WTC11 (cell line): Measurements from ENCODE around the gene PARVB. TPM values are rescaled to one million over a fixed set of nuclear protein-coding genes. Genes with fewer than 3 reads are reported as not detected.
A peak's percentile ranks its signal among the peaks of the same experiment; 100 is the strongest.

ENCODE experiments used
- ATAC-seq: fragments of 200-7000 bp; cut with Tn5 transposase; 2 replicates; pipeline ENCODE4 v1.10.0; 2021; ENCODE audit warnings: mild to moderate bottlenecking, moderate library complexity
- CTCF ChIA-PET: fragments of 300-600 bp; sonication (Branson Sonifier 250); formaldehyde crosslinking; loops from one replicate; lab custom pipeline; 2021; ENCODE audit warnings: antibody characterized with exemption; lab: Charles Lee
- POLR2A ChIA-PET: fragments of 350-600 bp; sonication (Branson Sonifier 250); formaldehyde crosslinking; loops from one replicate; lab custom pipeline; 2021; ENCODE audit warnings: antibody characterized with exemption; lab: Charles Lee
- DNase-seq: peaks from one replicate; pipeline ENCODE4 v3.0.0; 2021; ENCODE audit warnings: low spot score
- H3K27ac Mint-ChIP-seq: 2 replicates; pipeline ENCODE4 v1.8.0; 2021; ENCODE audit warnings: mixed read lengths
- H3K27me3 Mint-ChIP-seq: 2 replicates; pipeline ENCODE4 v1.8.0; 2021; ENCODE audit warnings: low read depth, mild to moderate bottlenecking, moderate library complexity, mixed read lengths
- H3K36me3 Mint-ChIP-seq: 2 replicates; pipeline ENCODE4 v1.8.0; 2021; ENCODE audit warnings: mixed read lengths
- H3K4me1 Mint-ChIP-seq: 2 replicates; pipeline ENCODE4 v1.8.0; 2022; ENCODE audit warnings: mixed read lengths
- H3K4me3 Mint-ChIP-seq: 2 replicates; pipeline ENCODE4 v1.8.0; 2021; ENCODE audit warnings: mild to moderate bottlenecking, moderate library complexity, mixed read lengths
- H3K9me3 Mint-ChIP-seq: 2 replicates; pipeline ENCODE4 v1.8.0; 2021; ENCODE audit warnings: mixed read lengths
- ATF1 ChIP-seq: sonication (generic); formaldehyde crosslinking; IDR thresholded peaks from 2 replicates; pipeline ENCODE4 v1.8.1; 2023; ENCODE audit warnings: mild to moderate bottlenecking, moderate library complexity, missing genetic modification reagents
- ATF2 ChIP-seq: sonication (generic); formaldehyde crosslinking; IDR thresholded peaks from 2 replicates; pipeline ENCODE4 v1.8.1; 2022; ENCODE audit warnings: low read depth, missing genetic modification reagents, borderline replicate concordance
- CDX4 ChIP-seq: fragments of 250-450 bp; sonication (Bioruptor Pico); IDR thresholded peaks from 2 replicates; pipeline ENCODE4 v1.9.0; 2021; ENCODE audit warnings: moderate library complexity, mild to moderate bottlenecking, inconsistent platforms, borderline replicate concordance
- E2F1 ChIP-seq: sonication (generic); formaldehyde crosslinking; IDR thresholded peaks from 2 replicates; pipeline ENCODE4 v1.8.0; 2022; ENCODE audit warnings: mild to moderate bottlenecking, missing genetic modification reagents
- ELF4 ChIP-seq: sonication (generic); formaldehyde crosslinking; IDR thresholded peaks from 2 replicates; pipeline ENCODE4 v1.8.1; 2022; ENCODE audit warnings: low read depth, mild to moderate bottlenecking, moderate library complexity, missing genetic modification reagents
- EMX1 ChIP-seq: fragments of 250-450 bp; sonication (Bioruptor Pico); IDR thresholded peaks from 2 replicates; pipeline ENCODE4 v1.8.0; 2021; ENCODE audit warnings: mild to moderate bottlenecking
- ESRRA ChIP-seq: sonication (generic); formaldehyde crosslinking; IDR thresholded peaks from 2 replicates; pipeline ENCODE4 v1.8.1; 2022; ENCODE audit warnings: mild to moderate bottlenecking, missing genetic modification reagents, borderline replicate concordance
- ETV6 ChIP-seq: sonication (generic); formaldehyde crosslinking; IDR thresholded peaks from 2 replicates; pipeline ENCODE4 v1.8.1; 2022; ENCODE audit warnings: mild to moderate bottlenecking, missing genetic modification reagents
- FOXJ3 ChIP-seq: sonication (generic); formaldehyde crosslinking; IDR thresholded peaks from 2 replicates; pipeline ENCODE4 v1.9.0; 2021; ENCODE audit warnings: missing genetic modification reagents, mild to moderate bottlenecking, borderline replicate concordance
- MAX ChIP-seq: sonication (generic); formaldehyde crosslinking; IDR thresholded peaks from 2 replicates; pipeline ENCODE4 v1.8.0; 2022; ENCODE audit warnings: mild to moderate bottlenecking, missing genetic modification reagents
- NFE2L1 ChIP-seq: sonication (generic); formaldehyde crosslinking; IDR thresholded peaks from 2 replicates; pipeline ENCODE4 v1.8.1; 2023; ENCODE audit warnings: missing genetic modification reagents
- NFYB ChIP-seq: sonication (generic); formaldehyde crosslinking; conservative IDR thresholded peaks from 2 replicates; pipeline ENCODE4 v1.8.0; 2022; ENCODE audit warnings: low read depth, missing genetic modification reagents
- NR1H2 ChIP-seq: sonication (generic); formaldehyde crosslinking; IDR thresholded peaks from 2 replicates; pipeline ENCODE4 v1.9.0; 2021; ENCODE audit warnings: mild to moderate bottlenecking, moderate library complexity, missing genetic modification reagents
- NR2C2 ChIP-seq: sonication (generic); formaldehyde crosslinking; IDR thresholded peaks from 2 replicates; pipeline ENCODE4 v1.8.0; 2022; ENCODE audit warnings: mild to moderate bottlenecking, missing genetic modification reagents
- OVOL2 ChIP-seq: fragments of 250-450 bp; sonication (Bioruptor Pico); IDR thresholded peaks from 2 replicates; pipeline ENCODE4 v1.9.0; 2021; ENCODE audit warnings: mild to moderate bottlenecking, borderline replicate concordance
- PRRX2 ChIP-seq: fragments of 250-450 bp; sonication (Bioruptor Pico); IDR thresholded peaks from 2 replicates; pipeline ENCODE4 v1.8.0; 2021; ENCODE audit warnings: mild to moderate bottlenecking
- TCF7 ChIP-seq: sonication (generic); formaldehyde crosslinking; IDR thresholded peaks from 2 replicates; pipeline ENCODE4 v1.8.0; 2022; ENCODE audit warnings: mild to moderate bottlenecking, low read depth, missing genetic modification reagents, moderate library complexity
- ZBTB43 ChIP-seq: sonication (generic); formaldehyde crosslinking; IDR thresholded peaks from 2 replicates; pipeline ENCODE4 v1.8.1; 2023; ENCODE audit warnings: mild to moderate bottlenecking, missing genetic modification reagents
- ZNF219 ChIP-seq: sonication (generic); formaldehyde crosslinking; IDR thresholded peaks from 2 replicates; pipeline ENCODE4 v1.8.0; 2023; ENCODE audit warnings: missing genetic modification reagents, mild to moderate bottlenecking, borderline replicate concordance
- ZNF396 ChIP-seq: fragments of 250-450 bp; sonication (Bioruptor Pico); IDR thresholded peaks from 2 replicates; pipeline ENCODE4 v1.8.0; 2021; ENCODE audit warnings: mild to moderate bottlenecking, moderate library complexity, borderline replicate concordance
- ZNF532 ChIP-seq: fragments of 250-450 bp; sonication (Bioruptor Pico); IDR thresholded peaks from 2 replicates; pipeline ENCODE4 v1.9.0; 2021; ENCODE audit warnings: mild to moderate bottlenecking, borderline replicate concordance
- total RNA-seq: library from RNA; stranded (reverse); gene quantifications from 3 replicates; pipeline ENCODE4 v1.2.3, GENCODE V29; 2021

Gene PARVB
- total RNA-seq, 1 experiment from 2014 or later: 3.3 TPM

GRCh38 chr22:44204739-44205515, 180.8 kb downstream of the PARVB start:
- Mint-ChIP-seq H3K36me3 (0 out of 2 replicates have a peak, but pooled peaks cover 3% of the 10 kb centered on the region), H3K9me3 (peaks cover 12% of the 10 kb centered on the region), H3K27ac (no peak overlapping the region; the same call in 1 of the 2 replicates), H3K27me3 (no peaks in the 10 kb centered on the region; the same call in 1 of the 2 replicates), H3K4me3 (no peak overlapping the region), H3K4me1 (no peaks in the 10 kb centered on the region)
- ATAC-seq: no peak
- peak; percentile 6 for DNase-seq
- TF ChIP-seq ZNF396 (CRISPR knock-in tag) (no peak), ATF2 (CRISPR knock-in tag) (no peak), NR1H2 (CRISPR knock-in tag) (no peak), ESRRA (no peak), ZBTB43 (no peak)
- ChIA-PET POLR2A (no interaction called here), CTCF (no interaction called here)

GRCh38 chr22:44205516-44206329, 181.6 kb downstream of the PARVB start:
- 0 out of 2 replicates have a peak, but pooled peaks cover 3% of the 10 kb centered on the region for H3K36me3 Mint-ChIP-seq
- TF ChIP-seq NFE2L1 (CRISPR knock-in tag) (no peak), ETV6 (CRISPR knock-in tag) (no peak), PRRX2 (CRISPR knock-in tag) (no peak), ELF4 (CRISPR knock-in tag) (no peak), MAX (no peak), ATF1 (CRISPR knock-in tag) (no peak), FOXJ3 (no peak), ZNF396 (CRISPR knock-in tag) (no peak), OVOL2 (CRISPR knock-in tag) (no peak), EMX1 (CRISPR knock-in tag) (no peak), E2F1 (CRISPR knock-in tag) (no peak)
- H3K4me1 Mint-ChIP-seq: no peaks in the 10 kb centered on the region
- peaks cover 16% of the 10 kb centered on the region for H3K9me3 Mint-ChIP-seq
- H3K27ac Mint-ChIP-seq: no peak overlapping the region; the same call in 1 of the 2 replicates
- CTCF ChIA-PET: no interaction called here
- POLR2A ChIA-PET: no interaction called here
- peak; percentile 6 for DNase-seq
- H3K27me3 Mint-ChIP-seq: peaks cover 2% of the 10 kb centered on the region; the same call in 1 of the 2 replicates
- ATAC-seq: no peak
- H3K4me3 Mint-ChIP-seq: no peak overlapping the region

GRCh38 chr22:44206330-44206645, 182.2 kb downstream of the PARVB start:
- CTCF ChIA-PET: no interaction called here
- peaks cover 16% of the 10 kb centered on the region for H3K9me3 Mint-ChIP-seq
- H3K27ac Mint-ChIP-seq: no peak overlapping the region
- peaks cover 2% of the 10 kb centered on the region; the same call in 1 of the 2 replicates for H3K27me3 Mint-ChIP-seq
- H3K36me3 Mint-ChIP-seq: 0 out of 2 replicates have a peak, but pooled peaks cover 3% of the 10 kb centered on the region
- DNase-seq: no peak
- H3K4me3 Mint-ChIP-seq: no peak overlapping the region
- no peak for ATAC-seq
- H3K4me1 Mint-ChIP-seq: no peaks in the 10 kb centered on the region
- POLR2A ChIA-PET: no interaction called here
- TF ChIP-seq TCF7 (CRISPR knock-in tag) (no peak), NFYB (CRISPR knock-in tag) (no peak), ZNF219 (CRISPR knock-in tag) (no peak), ZNF396 (CRISPR knock-in tag) (no peak), CDX4 (CRISPR knock-in tag) (no peak), ZNF532 (CRISPR knock-in tag) (no peak), NR2C2 (no peak)
